A549 (cell line): ENCODE measurements around the gene POPDC2. TPM values are rescaled to one million over a fixed set of nuclear protein-coding genes. Genes with fewer than 3 reads are reported as not detected.

Source experiments
- ATAC-seq, 2 experiments: fragments of 200-7000 bp in 1 of 2; fragments of >200 bp in 1 of 2; cut with Nextera tagmentation in 1 of 2; cut with Tn5 transposase in 1 of 2; 3 replicates each; pipeline versions ENCODE4 v1.8.0 to v1.9.1; 2018 to 2020; ENCODE audit warnings: mild to moderate bottlenecking in 1 of 2, moderate library complexity in 1 of 2
- CTCF ChIA-PET: fragments of 300-600 bp; sonication (Branson Sonifier 250); formaldehyde crosslinking; extraction: SDS; loops from one replicate; lab custom pipeline; 2021; ENCODE audit warnings: antibody characterized with exemption, inconsistent platforms; lab: Yijun Ruan, JAX
- POLR2A ChIA-PET: fragments of 350-600 bp; formaldehyde crosslinking; extraction: SDS; loops from one replicate; lab custom pipeline; 2021; ENCODE audit warnings: antibody characterized with exemption, inconsistent platforms; lab: Yijun Ruan, JAX
- DNase-seq, 2 experiments: peaks; one replicate each; pipeline versions ENCODE4 v3.0.0 to v3.0.0-alpha.2; 2011 to 2016; ENCODE audit warnings: low read depth in 1 of 2, low spot score in 1 of 2
- FAIRE-seq: peaks from 2 replicates; lab custom pipeline; 2011; peaks lifted over from hg19 to GRCh38; lab: Jason Lieb, UNC
- H3K27ac ChIP-seq, 2 experiments: fragments of >200 bp; sonication (Bioruptor Twin); formaldehyde crosslinking; 3 replicates each; pipeline ENCODE4 v1.5.1; 2016 to 2017
- H3K4me1 ChIP-seq: fragments of >200 bp; sonication (Bioruptor Twin); formaldehyde crosslinking; 3 replicates; pipeline ENCODE4 v1.6.1; 2016
- H3K4me2 ChIP-seq: fragments of >200 bp; sonication (Bioruptor Twin); formaldehyde crosslinking; 3 replicates; pipeline ENCODE4 v1.6.1; 2016
- H3K4me3 ChIP-seq: fragments of >200 bp; sonication (Bioruptor Twin); formaldehyde crosslinking; 3 replicates; pipeline ENCODE4 v1.5.1; 2016
- H3K9me3 ChIP-seq: fragments of >200 bp; sonication (Bioruptor Twin); formaldehyde crosslinking; 3 replicates; pipeline ENCODE4 v1.6.1; 2016
- ATOH8 ChIP-seq: fragments of 250-450 bp; sonication (Bioruptor Pico); IDR thresholded peaks from 2 replicates; pipeline ENCODE4 v1.5.0; 2020; ENCODE audit warnings: low read depth, mild to moderate bottlenecking, moderate library complexity
- CTCF ChIP-seq: fragments of >200 bp; sonication (Bioruptor Twin); formaldehyde crosslinking; IDR thresholded peaks from 3 replicates; pipeline ENCODE4 v1.5.1; 2016
- ELK1 ChIP-seq: fragments of 150-350 bp; IDR thresholded peaks from 2 replicates; pipeline ENCODE4 v1.6.1; 2014; ENCODE audit warnings: low read depth, mild to moderate bottlenecking, low read length
- EP300 ChIP-seq, 2 experiments: fragments of >200 bp; sonication (Bioruptor Twin); formaldehyde crosslinking; IDR thresholded peaks; 2 replicates in 1 of 2; 3 replicates in 1 of 2; pipeline ENCODE4 v1.6.1; 2016 to 2017
- HOXA7 ChIP-seq: fragments of 250-450 bp; sonication (Bioruptor Pico); IDR thresholded peaks from 2 replicates; pipeline ENCODE4 v1.5.0; 2020; ENCODE audit warnings: mild to moderate bottlenecking, moderate library complexity
- HOXB5 ChIP-seq: fragments of 250-450 bp; sonication (Bioruptor Pico); IDR thresholded peaks from 2 replicates; pipeline ENCODE4 v1.5.0; 2020; ENCODE audit warnings: mild to moderate bottlenecking, moderate library complexity
- PHF8 ChIP-seq: fragments of 200-600 bp; sonication (generic); IDR thresholded peaks from 2 replicates; pipeline ENCODE4 v1.6.1; 2016; ENCODE audit warnings: low read depth, mild to moderate bottlenecking, antibody characterized with exemption, moderate library complexity, borderline replicate concordance
- POLR2AphosphoS2 ChIP-seq: conservative IDR thresholded peaks from 2 replicates; pipeline ENCODE4 v1.6.1; 2012; ENCODE audit warnings: low read length, improper control_type of control experiment, inconsistent platforms
- WGBS: methylation state at CpG from one replicate; pipeline ENCODE4 v1.1.6; 2017; ENCODE audit errors: missing lambda C conversion rate; 5-methylcytosine and 5-hydroxymethylcytosine counted together
- polyA plus RNA-seq, 4 experiments: library from polyadenylated mRNA; depleted of rRNA in 3 of 4; stranded (reverse); fragments of >200 nt; fragmentation: RNase III in 1 of 4; extraction: RNeasy Plus Mini Kit Qiagen cat#74134 plus additional on column Dnase treatment in 1 of 4; gene quantifications; 2 replicates in 3 of 4; 3 replicates in 1 of 4; pipeline ENCODE4 v1.2.3, GENCODE V29; 2011 to 2017
- TF ChIP-seq, protein P1 (sequence below): fragments of 250-450 bp; sonication (Bioruptor Pico); IDR thresholded peaks from 2 replicates; pipeline ENCODE4 v1.5.0; 2021; ENCODE audit warnings: mild to moderate bottlenecking, moderate library complexity, borderline replicate concordance
- TF ChIP-seq, protein P2 (sequence below): IDR thresholded peaks from 2 replicates; pipeline ENCODE4 v1.6.1; 2012; ENCODE audit warnings: low read depth, borderline replicate concordance

Gene POPDC2
- polyA plus RNA-seq, 2 of the 4 experiments (the other 2 are of a cell fraction), result 0.17 to 0.62 TPM

DNA sequence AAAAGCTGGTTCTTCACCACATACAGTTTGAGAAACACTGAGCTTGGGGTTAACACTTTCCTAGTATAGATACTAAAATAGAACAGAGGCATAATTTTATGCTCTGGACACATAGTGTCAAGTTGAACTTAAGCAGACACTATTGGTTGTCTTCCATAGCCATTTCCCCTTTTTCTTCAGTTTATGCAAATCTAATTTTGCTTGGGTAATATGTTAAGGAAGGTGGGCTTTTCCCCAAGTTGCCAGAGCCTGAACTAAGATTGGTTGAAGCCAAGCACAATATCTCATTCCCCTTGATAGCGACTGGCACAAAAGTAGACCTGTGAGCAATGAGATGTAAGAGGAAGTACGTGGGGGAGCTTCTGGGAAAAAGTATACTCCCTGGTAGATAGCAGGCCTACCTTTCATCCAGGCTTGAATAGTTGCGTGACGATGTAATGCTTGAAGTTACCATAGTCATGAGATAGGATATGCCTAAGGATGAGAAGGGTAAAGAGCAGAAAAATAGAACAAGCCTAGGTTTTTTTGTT is 4.5 kb upstream of the POPDC2 start:
- H3K4me3 ChIP-seq, result no peak overlapping the region
- WGBS, result 90% methylated on average over 4 of the region's 4 CpGs
- no peak overlapping the region for H3K27ac ChIP-seq
- no peaks in the 10 kb centered on the region for H3K9me3 ChIP-seq
- H3K4me2 ChIP-seq, result no peak overlapping the region
- peaks cover 9% of the 10 kb centered on the region for H3K4me1 ChIP-seq
- DNase-seq (peak in 1 of 2 experiments; percentile 21), FAIRE-seq (no peak)
- CTCF ChIA-PET, result interaction anchor here (1.9 kb wide), 1 partner anchor 17 kb away, joined by 10 read pairs; no protein-coding TSS in a partner anchor
- TF ChIP-seq PHF8, result no peak
- no peak for TF ChIP-seq ATOH8
- TF ChIP-seq, all 56 proteins: peak for 0
- peak in 1 of 2 experiments; percentile 30; a peak in 1 of 6 replicates for ATAC-seq
- POLR2A ChIA-PET, result no interaction called here

DNA sequence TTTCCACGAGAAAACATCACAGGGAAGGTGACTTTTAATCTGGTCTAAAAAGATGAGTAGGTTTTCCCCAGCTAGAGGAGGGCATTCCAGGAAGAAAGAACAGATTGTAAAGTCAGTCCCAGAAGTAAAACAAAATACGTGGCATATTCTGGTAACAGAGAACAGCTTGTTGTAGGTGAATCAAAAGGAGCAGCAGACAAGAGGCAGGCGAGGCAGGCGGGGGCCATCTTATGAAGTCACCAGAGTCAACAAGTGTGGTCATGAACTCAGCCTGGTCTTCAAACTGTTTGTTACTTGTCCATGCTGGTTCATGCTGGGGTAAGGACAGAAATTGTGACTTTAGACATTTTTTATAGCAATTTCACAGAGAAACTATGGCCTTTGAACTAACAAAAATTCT is 4.0 kb upstream of the POPDC2 start:
- H3K4me2 ChIP-seq, result no peak overlapping the region
- no peak for DNase-seq
- FAIRE-seq, result no peak
- peaks cover 8% of the 10 kb centered on the region for H3K4me1 ChIP-seq
- H3K9me3 ChIP-seq, result no peaks in the 10 kb centered on the region
- TF ChIP-seq ELK1 (no peak), HOXA7 (CRISPR knock-in tag) (no peak)
- TF ChIP-seq, protein P1, sequence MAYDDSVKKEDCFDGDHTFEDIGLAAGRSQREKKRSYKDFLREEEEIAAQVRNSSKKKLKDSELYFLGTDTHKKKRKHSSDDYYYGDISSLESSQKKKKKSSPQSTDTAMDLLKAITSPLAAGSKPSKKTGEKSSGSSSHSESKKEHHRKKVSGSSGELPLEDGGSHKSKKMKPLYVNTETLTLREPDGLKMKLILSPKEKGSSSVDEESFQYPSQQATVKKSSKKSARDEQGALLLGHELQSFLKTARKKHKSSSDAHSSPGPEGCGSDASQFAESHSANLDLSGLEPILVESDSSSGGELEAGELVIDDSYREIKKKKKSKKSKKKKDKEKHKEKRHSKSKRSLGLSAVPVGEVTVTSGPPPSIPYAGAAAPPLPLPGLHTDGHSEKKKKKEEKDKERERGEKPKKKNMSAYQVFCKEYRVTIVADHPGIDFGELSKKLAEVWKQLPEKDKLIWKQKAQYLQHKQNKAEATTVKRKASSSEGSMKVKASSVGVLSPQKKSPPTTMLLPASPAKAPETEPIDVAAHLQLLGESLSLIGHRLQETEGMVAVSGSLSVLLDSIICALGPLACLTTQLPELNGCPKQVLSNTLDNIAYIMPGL (CRISPR knock-in tag), result no peak
- ChIA-PET POLR2A (no interaction called here), CTCF (interaction anchor here (1.9 kb wide), 1 partner anchor 18 kb away, joined by 10 read pairs; no protein-coding TSS in a partner anchor)
- 65% methylated on average over 4 of the region's 4 CpGs for WGBS
- ATAC-seq, result no peak; a peak in 1 of 6 replicates
- no peak overlapping the region for H3K27ac ChIP-seq
- H3K4me3 ChIP-seq, result no peak overlapping the region

DNA sequence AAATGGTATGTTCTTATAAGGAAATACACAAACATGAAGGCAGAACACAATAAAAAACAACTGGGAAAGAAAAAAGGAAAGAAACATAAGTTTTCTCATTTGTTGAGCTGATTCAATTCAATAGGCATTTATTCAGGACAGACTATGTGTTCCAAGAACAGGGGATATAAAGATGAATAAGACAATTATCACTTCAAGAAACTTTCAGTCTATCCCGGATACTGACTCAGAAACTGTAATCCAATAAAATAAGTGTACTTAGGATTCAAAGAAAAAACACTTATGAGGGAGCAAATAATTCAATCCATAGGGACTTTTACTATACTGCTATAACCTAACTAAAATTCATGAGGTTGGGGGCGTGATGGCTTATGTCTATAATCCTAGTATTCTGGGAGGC is 3.5 kb upstream of the POPDC2 start:
- CTCF ChIA-PET, result interaction anchor here (1.9 kb wide), 1 partner anchor 18 kb away, joined by 10 read pairs; no protein-coding TSS in a partner anchor
- FAIRE-seq, result no peak
- H3K9me3 ChIP-seq, result no peaks in the 10 kb centered on the region
- H3K4me1 ChIP-seq, result peaks cover 8% of the 10 kb centered on the region
- no peak overlapping the region for H3K4me3 ChIP-seq
- POLR2A ChIA-PET, result interaction anchor here (0.6 to 0.8 kb wide), 2 partner anchors 21 to 686 kb away, joined by 3 to 4 read pairs; no protein-coding TSS in a partner anchor
- ATAC-seq, result no peak
- WGBS, result 79% methylated on average over 2 of the region's 2 CpGs
- no peak for DNase-seq
- H3K4me2 ChIP-seq, result no peak overlapping the region
- TF ChIP-seq, protein P2, sequence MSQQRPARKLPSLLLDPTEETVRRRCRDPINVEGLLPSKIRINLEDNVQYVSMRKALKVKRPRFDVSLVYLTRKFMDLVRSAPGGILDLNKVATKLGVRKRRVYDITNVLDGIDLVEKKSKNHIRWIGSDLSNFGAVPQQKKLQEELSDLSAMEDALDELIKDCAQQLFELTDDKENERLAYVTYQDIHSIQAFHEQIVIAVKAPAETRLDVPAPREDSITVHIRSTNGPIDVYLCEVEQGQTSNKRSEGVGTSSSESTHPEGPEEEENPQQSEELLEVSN, result no peak
- TF ChIP-seq CTCF (no peak), EP300 (IDR thresholded peaks at IDR 0.05) (no peak), POLR2AphosphoS2 (no peak), HOXB5 (CRISPR knock-in tag) (no peak)
- H3K27ac ChIP-seq, result no peak overlapping the region
